ENCODE data around the gene NEU2.

Gene NEU2

GRCh38 chr2:233032551-233033320, at the start of gene NEU2:
NEU2 (plus strand) TSS chr2:233032672; CDS start chr2:233032672, 0 bp downstream.
- in situ Hi-C loops (cut with HindIII; ENCODE audit: low sequenced_read_pairs), result no loop called here

DNA sequence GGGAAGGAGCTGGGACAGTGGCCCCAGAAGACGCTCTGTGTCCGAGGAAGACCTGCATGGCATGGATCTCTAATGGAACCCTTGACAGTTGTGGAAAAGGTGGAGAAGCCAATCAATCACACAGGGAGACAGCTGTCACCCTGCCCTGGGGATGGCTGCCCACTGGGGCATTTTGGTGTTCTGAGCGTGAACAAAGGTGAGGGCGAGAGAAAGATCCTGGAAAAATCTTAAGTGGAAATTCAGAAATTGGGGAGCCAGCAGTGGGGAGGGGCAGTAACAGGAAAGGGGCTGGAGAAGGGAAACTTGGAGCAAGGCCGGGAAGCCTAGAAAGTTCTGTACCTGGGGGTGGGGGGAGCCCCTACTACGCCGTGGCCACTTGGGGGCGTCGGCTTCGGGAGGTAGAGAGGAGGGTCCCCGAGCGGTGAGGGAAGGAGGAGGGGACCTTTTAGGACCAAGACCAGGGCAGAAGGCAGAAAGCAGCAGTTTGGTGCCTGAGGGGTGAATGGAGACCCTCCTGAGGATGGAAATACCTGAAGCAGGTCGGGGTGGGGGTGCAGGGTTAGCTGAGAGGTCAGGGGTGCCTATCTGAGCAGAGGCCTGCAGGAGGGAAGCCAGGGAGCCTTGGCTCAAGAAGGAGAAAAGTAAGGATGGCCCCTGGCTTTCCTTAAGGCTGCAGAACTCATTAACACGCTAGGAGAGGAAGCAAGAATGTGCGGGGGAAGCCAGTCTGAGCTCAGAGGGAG, 49.4 kb upstream of the NEU2 start:
- in situ Hi-C loops (cut with HindIII; ENCODE audit: low sequenced_read_pairs), result no loop called here

DNA sequence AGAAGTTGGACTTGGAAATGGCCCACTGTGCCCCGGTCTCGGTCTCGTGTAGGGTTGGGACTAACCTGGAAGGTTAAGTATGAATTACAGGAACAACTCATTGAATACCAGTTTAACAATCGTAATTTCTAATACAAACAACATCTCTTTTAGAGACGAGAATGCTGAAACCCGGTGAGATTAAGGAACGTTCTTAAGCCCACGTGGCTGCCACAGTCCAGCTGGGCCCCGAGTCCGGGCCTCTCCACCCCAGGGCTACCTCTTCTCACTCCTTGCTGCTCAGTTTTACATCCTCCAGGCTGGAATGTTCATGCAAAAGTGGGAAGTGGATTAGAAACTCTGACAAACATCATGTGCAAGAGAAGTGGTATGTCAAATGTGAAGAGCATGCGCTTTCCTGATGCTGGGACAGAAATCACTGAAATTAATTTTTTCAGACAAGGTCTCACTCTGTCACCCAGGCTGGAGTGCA, 48.8 kb upstream of the NEU2 start:
- in situ Hi-C loops (cut with HindIII; ENCODE audit: low sequenced_read_pairs), result no loop called here

GRCh38 chr2:232984451-232985207, 47.8 kb upstream of the NEU2 start:
- in situ Hi-C loops (cut with HindIII; ENCODE audit: low sequenced_read_pairs), result no loop called here

DNA sequence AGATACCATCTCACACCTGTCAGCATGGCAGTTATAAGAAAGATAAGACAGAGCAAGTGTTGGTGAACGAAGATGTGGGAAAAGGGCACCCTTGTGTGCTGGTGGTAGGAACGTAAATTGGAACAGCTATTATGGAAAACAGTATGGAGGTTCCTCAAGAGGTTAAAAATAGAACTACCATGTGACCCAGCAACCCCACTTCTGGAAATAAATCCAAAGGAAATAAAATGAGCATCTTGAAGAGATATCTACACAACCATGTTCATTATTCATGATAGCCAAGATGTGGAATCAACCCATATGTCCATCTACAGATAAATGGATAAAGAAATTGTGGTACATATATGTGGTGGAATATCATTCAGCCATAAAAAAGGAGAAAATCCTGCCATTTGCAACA, 46.3 kb upstream of the NEU2 start:
- in situ Hi-C loops (cut with HindIII; ENCODE audit: low sequenced_read_pairs), result no loop called here

DNA sequence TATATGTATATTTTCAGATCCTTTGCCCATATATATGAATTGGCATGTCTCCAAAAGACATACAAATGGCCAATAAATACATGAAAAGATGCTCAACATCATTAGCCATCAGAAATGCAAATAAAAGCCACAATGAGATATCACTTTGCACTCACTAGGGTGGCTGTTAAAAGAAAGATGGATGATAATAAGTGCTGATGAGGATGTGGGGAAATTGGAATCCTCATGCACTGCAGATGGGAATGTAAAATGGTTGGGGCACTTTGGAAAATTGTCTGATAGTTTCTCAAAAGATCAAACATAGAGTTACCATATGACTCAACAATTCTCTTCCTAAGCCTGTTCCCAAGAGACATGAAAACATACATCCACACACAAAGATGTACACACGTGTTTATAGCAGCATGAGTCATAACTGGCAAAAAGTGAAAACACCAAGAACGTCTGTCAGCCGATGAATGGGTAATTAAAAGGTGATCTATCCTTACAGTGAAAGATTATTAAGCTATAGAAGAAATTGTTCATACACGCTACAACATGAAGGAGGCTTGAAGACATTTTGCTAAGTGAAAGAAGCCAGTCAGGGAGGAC, 39.1 kb upstream of the NEU2 start:
- in situ Hi-C loops (cut with HindIII; ENCODE audit: low sequenced_read_pairs), result no loop called here

DNA sequence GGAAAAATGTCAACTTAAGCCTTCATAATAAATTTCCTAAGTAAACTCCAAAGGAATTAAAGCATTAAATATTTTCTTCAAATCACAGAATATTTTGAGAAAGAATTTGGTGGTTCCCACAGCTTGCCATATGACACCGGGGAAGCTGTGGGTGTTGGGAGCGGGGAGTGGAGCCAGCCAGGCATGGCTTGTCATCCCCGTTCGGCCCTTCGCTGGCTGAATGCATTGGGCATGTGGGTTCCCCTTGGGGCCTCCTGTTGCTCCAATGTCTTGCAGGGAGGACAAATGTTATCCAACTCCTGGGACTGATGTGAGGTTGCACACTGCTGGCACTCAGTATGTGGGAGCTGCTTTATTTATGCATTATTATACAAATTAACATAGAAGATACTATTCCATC, 38.0 kb upstream of the NEU2 start:
- in situ Hi-C loops (cut with HindIII; ENCODE audit: low sequenced_read_pairs), result no loop called here

DNA sequence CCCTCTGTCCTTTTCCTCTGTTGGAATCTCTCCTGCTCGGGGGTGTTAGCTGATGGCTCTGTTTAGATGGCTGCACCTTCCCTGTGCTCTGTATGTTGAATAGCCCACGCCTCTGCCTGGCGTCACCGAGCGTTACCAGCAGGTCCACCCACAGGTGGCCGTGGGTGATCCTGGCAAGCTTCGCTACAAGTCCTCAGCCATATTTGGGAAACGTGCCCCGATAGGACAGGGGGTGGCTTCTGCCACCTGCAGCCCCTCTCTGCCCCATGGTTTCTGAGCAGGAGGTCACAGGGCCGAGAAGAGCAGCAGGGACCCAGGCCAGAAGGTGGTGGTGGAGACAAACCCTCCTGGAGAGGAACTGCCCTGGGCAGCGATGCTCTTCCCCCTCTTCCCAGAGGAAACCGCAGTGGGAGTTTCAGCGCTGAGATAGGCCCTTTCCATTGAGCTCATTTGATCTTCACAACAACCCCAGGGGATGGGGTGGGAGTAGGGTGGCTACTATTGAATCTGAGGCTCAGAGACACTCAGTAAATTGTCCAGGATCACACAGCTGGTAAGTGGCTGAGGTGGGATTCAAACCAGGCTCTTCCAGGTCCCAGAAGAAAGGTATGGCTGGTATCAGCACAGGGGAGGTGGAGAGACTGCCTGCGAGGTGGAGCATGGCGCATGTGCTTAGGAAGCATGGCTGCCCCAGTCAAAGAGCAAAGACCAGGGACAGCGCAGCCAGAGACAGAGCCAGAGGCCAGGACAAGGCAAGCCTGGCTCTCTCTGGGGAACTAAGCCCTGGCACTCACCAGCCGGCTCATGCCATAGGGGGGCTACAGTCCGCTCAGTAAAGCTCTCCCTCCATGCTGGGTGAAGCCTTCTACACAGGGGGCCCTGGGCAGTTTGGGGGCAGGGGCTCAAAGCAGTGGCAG, 34.5 kb upstream of the NEU2 start:
- in situ Hi-C loops (cut with HindIII; ENCODE audit: low sequenced_read_pairs), result no loop called here

- in situ Hi-C loops (cut with HindIII; ENCODE audit: low sequenced_read_pairs), result no loop called here
These were observed 33.8 kb upstream of the NEU2 start for GRCh38 chr2:232998666-232998985.

DNA sequence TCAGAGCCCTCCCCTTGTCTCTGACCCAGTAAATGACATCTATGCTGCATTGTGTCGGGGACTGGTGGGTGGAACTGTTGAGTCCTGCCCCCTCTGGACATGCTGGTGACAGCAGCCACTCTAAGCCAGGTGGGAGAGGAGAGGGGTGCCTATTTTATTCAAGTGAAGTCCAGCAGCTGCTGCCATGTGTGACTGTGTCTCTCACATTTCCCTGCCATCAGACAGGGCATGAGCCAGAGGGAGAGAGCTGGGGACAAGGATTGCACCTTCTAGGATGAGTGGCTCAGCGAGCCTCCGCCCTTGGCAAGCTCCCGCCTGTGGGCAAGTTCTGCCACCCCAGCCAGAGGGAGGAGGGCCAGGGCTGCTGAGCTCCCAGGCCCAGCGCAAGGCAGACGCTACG, 33.1 kb upstream of the NEU2 start:
- in situ Hi-C loops (cut with HindIII; ENCODE audit: low sequenced_read_pairs), result no loop called here

GRCh38 chr2:233000886-233001750, 31.4 kb upstream of the NEU2 start:
- in situ Hi-C loops (cut with HindIII; ENCODE audit: low sequenced_read_pairs), result loop anchor here (5.0 kb wide), 1 partner anchor 61 kb away; the partner anchor contains the start of gene INPP5D

DNA sequence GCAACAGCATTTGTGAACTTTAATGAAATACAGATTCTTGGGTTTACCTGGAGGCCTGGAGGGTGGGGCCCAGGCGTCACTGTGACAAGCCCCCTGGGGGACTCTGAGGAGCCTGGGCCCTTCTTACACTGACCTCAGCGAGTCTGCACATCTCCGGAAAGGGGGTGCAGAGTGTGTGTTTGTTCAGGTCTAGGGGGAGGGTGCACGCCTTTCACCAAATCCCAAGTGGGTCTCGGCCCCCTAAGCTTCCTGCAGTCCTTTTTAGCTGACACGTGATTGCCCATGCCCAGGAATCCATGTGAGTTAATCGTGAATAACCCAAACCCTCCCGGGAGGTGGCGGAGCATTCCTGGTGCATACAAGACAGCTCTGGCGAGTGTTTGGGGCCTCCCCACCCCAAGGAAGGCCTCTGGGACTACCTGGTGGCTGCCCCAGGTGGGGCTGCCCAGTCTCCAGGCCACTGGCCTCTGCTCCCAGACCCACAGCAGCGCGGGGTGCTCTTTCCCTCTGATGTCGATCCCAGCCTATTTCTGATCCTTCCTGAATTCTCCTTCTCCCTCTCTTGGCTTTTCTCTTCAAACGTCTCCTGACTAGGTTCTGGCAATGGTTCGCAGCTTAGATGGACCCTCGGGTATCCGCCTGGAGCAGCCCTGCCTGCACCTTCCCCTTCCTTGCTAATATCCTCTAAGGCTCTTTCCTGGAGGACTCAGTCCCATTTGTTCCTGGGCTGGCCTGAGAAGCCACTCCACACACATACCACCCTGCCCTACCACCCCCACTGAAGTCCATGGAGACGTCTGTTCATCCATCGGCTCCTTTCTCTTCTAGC, 29.4 kb upstream of the NEU2 start:
- in situ Hi-C loops (cut with HindIII; ENCODE audit: low sequenced_read_pairs), result loop anchor here (5.0 kb wide), 1 partner anchor 59 kb away; the partner anchor contains the start of gene INPP5D

- in situ Hi-C loops (cut with HindIII; ENCODE audit: low sequenced_read_pairs), result loop anchor here (5.0 kb wide), 1 partner anchor 58 kb away; the partner anchor contains the start of gene INPP5D
These were observed 28.6 kb upstream of the NEU2 start for GRCh38 chr2:233003658-233004555.

- in situ Hi-C loops (cut with HindIII; ENCODE audit: low sequenced_read_pairs), result no loop called here
These were observed 27.4 kb upstream of the NEU2 start for GRCh38 chr2:233005096-233005495.

GRCh38 chr2:233006648-233007047, 25.8 kb upstream of the NEU2 start:
- in situ Hi-C loops (cut with HindIII; ENCODE audit: low sequenced_read_pairs), result no loop called here

DNA sequence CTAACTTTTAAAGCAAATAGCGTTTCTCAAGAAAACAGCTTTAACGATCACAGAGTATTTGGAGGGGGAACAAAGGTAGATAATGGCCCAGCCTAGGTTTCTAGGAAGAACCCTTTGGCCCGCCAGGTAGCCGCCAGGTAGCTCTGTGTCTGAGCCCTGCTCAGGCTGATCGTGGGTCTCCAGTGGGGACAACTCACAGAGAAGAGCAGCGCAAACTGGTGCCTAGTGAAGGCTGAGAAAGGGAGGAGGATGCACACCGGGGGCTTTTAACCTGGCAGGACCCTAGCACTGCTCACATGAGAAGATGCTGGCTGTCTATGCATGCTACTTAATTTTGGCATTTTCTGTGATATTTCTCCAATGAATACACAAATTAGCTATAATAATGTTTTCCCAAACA, 25.2 kb upstream of the NEU2 start:
- in situ Hi-C loops (cut with HindIII; ENCODE audit: low sequenced_read_pairs), result no loop called here

DNA sequence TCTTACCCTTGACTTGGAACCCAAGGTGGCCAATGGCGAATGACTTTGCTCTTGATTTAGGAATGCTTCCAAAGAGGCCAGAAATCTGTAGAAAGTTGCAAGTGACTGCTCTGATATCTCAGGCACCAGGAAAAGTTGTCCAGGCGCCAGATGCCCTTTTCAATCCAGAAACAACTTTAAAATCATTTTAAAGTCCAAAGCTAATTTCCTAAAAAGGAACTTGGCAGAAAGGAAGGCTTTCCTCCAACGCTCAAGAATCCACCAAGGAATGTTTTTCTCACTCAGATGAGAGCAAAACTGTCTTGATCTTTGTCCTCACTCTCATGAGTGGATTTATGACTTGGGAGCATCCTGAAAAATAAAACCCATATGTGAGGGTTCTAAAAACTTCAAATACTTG, 24.7 kb upstream of the NEU2 start:
- in situ Hi-C loops (cut with HindIII; ENCODE audit: low sequenced_read_pairs), result no loop called here

All from endothelial cell of hepatic sinusoid (primary cell).